Neutrophil (primary cell): ENCODE measurements around the gene TEX2.
"Not testable (repeated sequence)": the region's sequence is repeated elsewhere in the genome, so short reads cannot be mapped to it uniquely, and the experiment has no call there.

Source experiments
- H3K27ac ChIP-seq: fragments of 200-600 bp; sonication (generic); 2 replicates; pipeline ENCODE4 v1.5.1; 2016; ENCODE audit warnings: mild to moderate bottlenecking, moderate library complexity
- H3K27me3 ChIP-seq: fragments of 200-600 bp; sonication (generic); 2 replicates; pipeline ENCODE4 v1.6.0; 2016; ENCODE audit warnings: mild to moderate bottlenecking
- H3K36me3 ChIP-seq: fragments of 200-600 bp; sonication (generic); 2 replicates; pipeline ENCODE4 v1.5.1; 2017
- H3K4me1 ChIP-seq, 2 experiments: fragments of 200-600 bp in 1 of 2; sonication (generic) in 1 of 2; 1 replicate in 1 of 2; 2 replicates in 1 of 2; pipeline versions ENCODE4 v1.5.1 to v1.6.1; 2013 to 2016; ENCODE audit warnings: low read depth in 1 of 2, low read length in 1 of 2, mild to moderate bottlenecking in 1 of 2, moderate library complexity in 1 of 2; ENCODE audit not compliant: control insufficient read depth in 1 of 2, insufficient read depth in 1 of 2
- H3K4me3 ChIP-seq, 2 experiments: fragments of 200-600 bp in 1 of 2; sonication (generic) in 1 of 2; 1 replicate in 1 of 2; 2 replicates in 1 of 2; pipeline ENCODE4 v1.5.1; 2013 to 2016; ENCODE audit warnings: low read depth in 1 of 2, low read length in 1 of 2, mild to moderate bottlenecking in 1 of 2, moderate library complexity in 1 of 2
- H3K9me3 ChIP-seq: fragments of 200-600 bp; sonication (generic); 2 replicates; pipeline ENCODE4 v1.5.1; 2016
- TF ChIP-seq, protein P1 (sequence below): fragments of 200-600 bp; sonication (generic); IDR thresholded peaks from 2 replicates; pipeline ENCODE4 v1.5.1; 2016; ENCODE audit warnings: antibody characterized with exemption

The TEX2 gene

DNA sequence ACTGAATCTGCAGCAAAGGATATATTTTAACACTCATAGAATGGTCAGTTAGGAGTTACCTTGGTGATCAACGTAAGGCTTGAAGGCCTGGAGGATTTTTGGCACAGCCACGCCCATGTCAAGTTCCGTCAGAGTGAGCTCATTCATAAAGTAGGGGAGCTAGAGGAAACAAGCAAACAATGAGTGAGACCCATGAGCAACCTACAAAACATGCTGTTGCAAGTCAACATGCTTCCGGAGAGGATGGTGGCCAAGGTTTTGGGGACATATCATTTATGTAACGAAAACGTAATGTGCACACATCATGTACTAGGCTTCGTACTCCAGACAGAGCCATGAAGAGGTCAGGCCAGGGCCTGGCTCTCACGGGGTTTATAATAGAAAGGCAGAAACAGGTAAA, 92.0 kb downstream of the TEX2 start:
- H3K27me3 ChIP-seq, result no peaks in the 10 kb centered on the region
- TF ChIP-seq, protein P1, sequence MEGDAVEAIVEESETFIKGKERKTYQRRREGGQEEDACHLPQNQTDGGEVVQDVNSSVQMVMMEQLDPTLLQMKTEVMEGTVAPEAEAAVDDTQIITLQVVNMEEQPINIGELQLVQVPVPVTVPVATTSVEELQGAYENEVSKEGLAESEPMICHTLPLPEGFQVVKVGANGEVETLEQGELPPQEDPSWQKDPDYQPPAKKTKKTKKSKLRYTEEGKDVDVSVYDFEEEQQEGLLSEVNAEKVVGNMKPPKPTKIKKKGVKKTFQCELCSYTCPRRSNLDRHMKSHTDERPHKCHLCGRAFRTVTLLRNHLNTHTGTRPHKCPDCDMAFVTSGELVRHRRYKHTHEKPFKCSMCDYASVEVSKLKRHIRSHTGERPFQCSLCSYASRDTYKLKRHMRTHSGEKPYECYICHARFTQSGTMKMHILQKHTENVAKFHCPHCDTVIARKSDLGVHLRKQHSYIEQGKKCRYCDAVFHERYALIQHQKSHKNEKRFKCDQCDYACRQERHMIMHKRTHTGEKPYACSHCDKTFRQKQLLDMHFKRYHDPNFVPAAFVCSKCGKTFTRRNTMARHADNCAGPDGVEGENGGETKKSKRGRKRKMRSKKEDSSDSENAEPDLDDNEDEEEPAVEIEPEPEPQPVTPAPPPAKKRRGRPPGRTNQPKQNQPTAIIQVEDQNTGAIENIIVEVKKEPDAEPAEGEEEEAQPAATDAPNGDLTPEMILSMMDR, result no peak
- no peaks in the 10 kb centered on the region for H3K9me3 ChIP-seq
- no peak overlapping the region for H3K27ac ChIP-seq
- H3K36me3 ChIP-seq, result peaks cover 35% of the 10 kb centered on the region
- peaks cover 29 to 37% of the 10 kb centered on the region in 2 experiments for H3K4me1 ChIP-seq
- H3K4me3 ChIP-seq, result no peak overlapping the region

DNA sequence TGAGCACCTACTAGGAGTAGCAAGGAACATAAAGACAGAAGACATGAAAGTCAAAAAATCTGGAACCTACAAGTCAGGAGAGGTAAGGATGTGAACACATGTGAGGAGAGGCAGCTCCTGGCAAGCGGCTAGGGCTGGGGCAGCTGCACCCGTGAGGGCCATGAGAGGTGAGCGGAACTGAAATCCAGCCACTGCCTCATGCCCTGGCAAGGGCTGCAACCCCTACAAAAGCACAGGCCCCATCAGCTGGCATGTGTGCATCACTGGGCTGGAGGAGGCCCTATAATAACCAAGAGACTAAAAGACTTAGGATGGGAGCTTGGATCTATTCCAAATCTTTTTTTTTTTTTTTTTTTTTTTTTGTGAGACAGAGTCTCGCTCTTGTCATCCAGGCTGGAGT, 92.8 kb downstream of the TEX2 start:
- H3K4me3 ChIP-seq, result no peak overlapping the region
- no peak overlapping the region for H3K27ac ChIP-seq
- H3K9me3 ChIP-seq, result no peaks in the 10 kb centered on the region
- TF ChIP-seq, protein P1, result no peak
- no peaks in the 10 kb centered on the region for H3K27me3 ChIP-seq
- peaks cover 21 to 30% of the 10 kb centered on the region in 2 experiments for H3K4me1 ChIP-seq
- H3K36me3 ChIP-seq, result peaks cover 43% of the 10 kb centered on the region

DNA sequence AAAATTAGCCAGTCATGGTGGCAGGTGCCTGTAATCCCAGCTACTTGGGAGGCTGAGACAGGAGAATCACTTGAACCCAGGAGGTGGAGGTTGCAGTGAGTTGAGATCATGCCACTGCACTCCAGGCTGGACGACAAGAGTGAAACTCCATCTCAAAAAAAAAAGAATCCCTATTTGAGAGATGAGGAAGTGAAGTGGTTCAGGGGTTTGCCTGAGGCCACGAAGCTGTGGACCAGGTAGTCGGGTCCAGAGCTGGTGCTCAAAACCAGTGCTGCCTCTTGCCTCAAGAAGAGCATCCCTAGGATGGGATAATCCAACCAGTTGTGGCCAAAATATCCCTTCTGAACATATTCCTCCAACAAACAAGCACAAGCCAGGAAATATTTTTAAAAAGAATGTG, 95.4 kb downstream of the TEX2 start:
- H3K27ac ChIP-seq, H3K27me3 ChIP-seq, H3K4me3 ChIP-seq, H3K9me3 ChIP-seq, H3K4me1 ChIP-seq: not testable (repeated sequence)
- H3K36me3 ChIP-seq, result peaks cover 63% of the 10 kb centered on the region

DNA sequence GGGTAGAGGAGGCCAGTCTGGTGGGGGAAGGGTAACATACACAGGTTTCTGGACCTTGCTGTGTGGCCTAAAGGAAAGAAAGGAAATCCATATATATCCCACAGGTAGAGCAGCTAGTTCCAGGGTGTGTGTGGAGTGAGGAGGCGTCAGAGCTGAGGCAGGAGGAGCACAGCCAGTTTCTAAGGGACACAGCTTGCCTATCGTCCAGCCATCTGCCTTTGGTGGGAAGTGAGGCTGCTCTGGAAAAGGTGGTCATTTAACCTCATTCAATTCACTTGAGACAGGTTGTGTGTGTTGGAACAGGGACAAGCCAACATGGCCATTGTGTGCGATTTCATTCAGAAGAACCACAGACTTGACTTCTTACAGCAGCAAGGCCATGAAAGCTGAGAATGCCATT, 96.2 kb downstream of the TEX2 start:
- peaks cover 68% of the 10 kb centered on the region for H3K36me3 ChIP-seq
- no peak overlapping the region for H3K4me3 ChIP-seq
- H3K4me1 ChIP-seq, result no peaks in the 10 kb centered on the region
- no peaks in the 10 kb centered on the region for H3K27me3 ChIP-seq
- no peak overlapping the region for H3K27ac ChIP-seq
- TF ChIP-seq, protein P1, result no peak
- no peaks in the 10 kb centered on the region for H3K9me3 ChIP-seq

DNA sequence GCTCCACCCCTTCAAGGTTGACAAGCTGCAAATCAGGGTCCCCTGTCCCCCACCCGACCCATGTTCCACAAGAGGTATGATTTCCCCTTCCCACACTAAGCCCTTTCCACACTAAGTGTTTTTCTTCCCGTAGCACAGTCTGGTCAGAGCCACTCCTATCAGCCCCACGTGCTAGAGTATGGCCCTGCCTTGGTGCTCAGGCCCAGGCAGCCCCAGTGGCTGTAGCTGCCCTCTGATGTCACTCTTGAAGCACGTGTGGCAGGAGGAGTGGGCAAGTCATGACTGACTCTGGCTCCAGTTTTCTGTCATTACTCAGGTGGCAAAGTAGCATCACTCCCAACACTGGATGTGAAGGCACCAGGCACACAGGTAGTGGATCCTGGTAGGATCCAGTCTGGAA, 97.7 kb downstream of the TEX2 start:
- H3K36me3 ChIP-seq, result peaks cover 72% of the 10 kb centered on the region
- TF ChIP-seq, protein P1, result no peak
- no peak overlapping the region for H3K27ac ChIP-seq
- no peaks in the 10 kb centered on the region for H3K27me3 ChIP-seq
- no peaks in the 10 kb centered on the region for H3K4me1 ChIP-seq
- no peaks in the 10 kb centered on the region for H3K9me3 ChIP-seq
- no peak overlapping the region for H3K4me3 ChIP-seq

DNA sequence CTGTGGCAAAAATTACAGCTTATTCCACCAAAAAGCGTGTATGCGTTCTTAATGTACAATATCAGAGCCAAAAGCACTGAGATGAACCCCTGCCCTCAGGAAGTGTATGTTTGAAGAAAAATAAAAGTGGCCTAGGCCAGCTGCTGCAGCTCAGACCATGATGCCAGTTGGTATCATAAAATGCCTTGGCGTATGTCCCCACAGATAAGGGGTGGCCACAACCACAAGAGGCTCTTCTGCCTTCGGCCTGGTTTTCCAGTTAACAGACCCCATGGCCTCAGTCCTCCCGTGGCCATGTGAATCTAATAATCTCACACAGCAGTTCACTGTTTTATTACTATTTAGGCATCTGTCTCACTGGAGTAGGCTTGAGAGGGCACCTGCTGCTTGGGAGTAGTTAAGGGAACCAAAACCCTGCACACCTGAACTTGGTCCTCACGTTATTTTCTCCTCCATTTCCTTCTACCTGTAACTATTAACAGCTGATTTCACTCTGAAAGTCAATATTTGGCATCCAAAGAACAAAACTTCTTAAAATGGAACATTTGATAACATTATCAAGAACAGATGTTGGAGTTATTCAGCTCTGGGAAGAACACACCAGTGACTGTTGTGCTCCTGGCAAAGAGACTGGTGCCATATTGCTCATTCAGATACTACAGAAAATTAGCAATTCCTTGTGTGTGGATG, 98.3 kb downstream of the TEX2 start:
- Histone ChIP-seq H3K4me3 (no peak overlapping the region), H3K36me3 (peaks cover 73% of the 10 kb centered on the region), H3K9me3 (no peaks in the 10 kb centered on the region), H3K4me1 (no peaks in the 10 kb centered on the region), H3K27ac (no peak overlapping the region), H3K27me3 (no peaks in the 10 kb centered on the region)
- TF ChIP-seq, protein P1, result no peak
